OCI-LY1 (cell line): ENCODE data around the gene PRXL2A.

Source experiments
- H2AFZ ChIP-seq: fragments of 200-600 bp; sonication (generic), shearing (Covaris generic); 2 replicates; pipeline ENCODE4 v1.6.0; 2014; ENCODE audit warnings: antibody characterized with exemption, mild to moderate bottlenecking, low read length
- H3F3A ChIP-seq: fragments of 200-600 bp; sonication (generic), shearing (Covaris generic); 2 replicates; pipeline ENCODE4 v1.6.0; 2014; ENCODE audit warnings: mild to moderate bottlenecking, antibody characterized with exemption, low read length, moderate library complexity; ENCODE audit not compliant: insufficient read depth
- H3K27ac ChIP-seq: fragments of 200-600 bp; sonication (generic); 2 replicates; pipeline ENCODE4 v1.5.1; 2014; ENCODE audit warnings: low read length, mixed run types, mild to moderate bottlenecking, low read depth; ENCODE audit not compliant: poor library complexity, severe bottlenecking
- H3K27me3 ChIP-seq: fragments of 200-600 bp; sonication (generic); 2 replicates; pipeline ENCODE4 v1.6.0; 2014; ENCODE audit warnings: antibody characterized with exemption, mild to moderate bottlenecking, low read length, moderate library complexity; ENCODE audit not compliant: insufficient read depth
- H3K36me3 ChIP-seq: fragments of 200-600 bp; sonication (generic); 2 replicates; pipeline ENCODE4 v1.6.1; 2014; ENCODE audit warnings: mild to moderate bottlenecking, antibody characterized with exemption, low read length, moderate library complexity, mixed read lengths; ENCODE audit not compliant: insufficient read depth
- H3K4me1 ChIP-seq: fragments of 200-600 bp; sonication (generic); 2 replicates; pipeline ENCODE4 v1.5.1; 2014; ENCODE audit warnings: mild to moderate bottlenecking, low read length, moderate library complexity; ENCODE audit not compliant: insufficient read depth, severe bottlenecking
- H3K4me2 ChIP-seq: fragments of 200-600 bp; sonication (generic), shearing (Covaris generic); 2 replicates; pipeline ENCODE4 v1.6.1; 2014; ENCODE audit warnings: low read length
- H3K4me3 ChIP-seq: fragments of 200-600 bp; sonication (generic); 2 replicates; pipeline ENCODE4 v1.5.1; 2014; ENCODE audit warnings: low read length, low read depth, mild to moderate bottlenecking, mixed read lengths; ENCODE audit not compliant: poor library complexity, severe bottlenecking
- H3K79me2 ChIP-seq: fragments of 200-600 bp; shearing (Covaris generic); 2 replicates; pipeline ENCODE4 v1.6.1; 2016; ENCODE audit warnings: mixed run types, low read length, mixed read lengths; ENCODE audit not compliant: insufficient read depth
- H3K9ac ChIP-seq: fragments of 200-600 bp; sonication (generic), shearing (Covaris generic); 2 replicates; pipeline ENCODE4 v1.6.1; 2014; ENCODE audit warnings: mild to moderate bottlenecking, low read length, mixed read lengths
- H3K9me2 ChIP-seq: fragments of 200-600 bp; sonication (generic), shearing (Covaris generic); 2 replicates; pipeline ENCODE4 v1.6.1; 2014; ENCODE audit warnings: low read depth, mild to moderate bottlenecking, low read length, mixed read lengths
- H3K9me3 ChIP-seq: fragments of 200-600 bp; shearing (Covaris generic); 2 replicates; pipeline ENCODE4 v1.6.1; 2014; ENCODE audit warnings: low read length, mixed read lengths
- H4K20me1 ChIP-seq: fragments of 200-600 bp; sonication (generic), shearing (Covaris generic); 2 replicates; pipeline ENCODE4 v1.6.0; 2016; ENCODE audit warnings: mild to moderate bottlenecking, low read length; ENCODE audit not compliant: insufficient read depth
- CTCF ChIP-seq: fragments of 200-600 bp; sonication (generic), shearing (Covaris generic); IDR thresholded peaks from 2 replicates; pipeline ENCODE4 v1.5.1; 2017; ENCODE audit warnings: mild to moderate bottlenecking, antibody characterized with exemption, low read length, moderate library complexity, mixed read lengths
- EZH2 ChIP-seq: fragments of 200-600 bp; sonication (generic), shearing (Covaris generic); IDR thresholded peaks from 2 replicates; pipeline ENCODE4 v1.8.0; 2017; ENCODE audit warnings: borderline replicate concordance, mixed run types, mild to moderate bottlenecking, antibody characterized with exemption, low read length, moderate library complexity, mixed read lengths

PRXL2A gene

DNA sequence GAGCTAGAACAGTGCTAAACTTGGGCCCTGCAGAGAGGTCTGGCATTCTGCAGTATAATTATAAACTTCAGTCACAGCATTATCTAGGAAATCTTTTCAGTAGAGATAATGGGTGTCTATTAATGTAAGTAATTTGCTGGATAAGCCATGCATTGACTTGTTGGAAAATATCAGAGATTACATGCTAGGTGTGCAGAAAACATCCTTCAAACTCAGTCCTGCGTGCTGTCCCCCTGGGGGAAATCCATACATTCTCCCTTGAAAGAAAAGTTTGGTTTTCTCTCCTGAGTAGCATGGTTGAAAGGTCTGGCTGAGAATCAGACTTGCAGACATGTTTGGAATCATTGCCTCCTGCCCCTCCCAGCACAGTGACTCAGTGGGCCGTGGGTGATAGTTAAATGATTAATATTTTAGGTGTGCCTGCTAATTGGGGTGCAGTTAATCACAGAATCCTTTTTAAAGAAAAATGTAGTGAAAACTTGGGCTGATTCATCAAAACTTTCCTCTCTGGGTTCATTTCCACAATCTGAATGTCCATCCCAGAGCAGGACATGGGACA, 13.9 kb upstream of the PRXL2A start:
- no peak overlapping the region for H3K4me3 ChIP-seq
- H4K20me1 ChIP-seq = no peaks in the 10 kb centered on the region
- H3K4me1 ChIP-seq = no peaks in the 10 kb centered on the region
- no peak overlapping the region for H2AFZ ChIP-seq
- H3F3A ChIP-seq = no peaks in the 10 kb centered on the region
- H3K9me3 ChIP-seq = no peaks in the 10 kb centered on the region
- no peak overlapping the region for H3K27ac ChIP-seq
- TF ChIP-seq CTCF (no peak), EZH2 (no peak)
- H3K9me2 ChIP-seq = no peaks in the 10 kb centered on the region
- no peak overlapping the region for H3K4me2 ChIP-seq
- no peaks in the 10 kb centered on the region for H3K27me3 ChIP-seq
- no peak overlapping the region for H3K9ac ChIP-seq
- H3K79me2 ChIP-seq = no peaks in the 10 kb centered on the region
- H3K36me3 ChIP-seq = no peaks in the 10 kb centered on the region

GRCh38 chr10:80397014-80397413, 11.3 kb upstream of the PRXL2A start:
- TF ChIP-seq CTCF = no peak
- TF ChIP-seq EZH2 = no peak

GRCh38 chr10:80400136-80400804, 8.1 kb upstream of the PRXL2A start:
- H3K9me3 ChIP-seq = no peaks in the 10 kb centered on the region
- no peak for TF ChIP-seq CTCF
- no peak for TF ChIP-seq EZH2
- H3K27ac ChIP-seq = no peak overlapping the region
- no peak overlapping the region for H3K4me3 ChIP-seq
- H3K9me2 ChIP-seq = no peaks in the 10 kb centered on the region
- no peaks in the 10 kb centered on the region for H3F3A ChIP-seq
- H4K20me1 ChIP-seq = no peaks in the 10 kb centered on the region
- no peaks in the 10 kb centered on the region; the same call in 1 of the 2 replicates for H3K27me3 ChIP-seq
- H3K9ac ChIP-seq = no peak overlapping the region
- H3K36me3 ChIP-seq = no peaks in the 10 kb centered on the region
- H3K79me2 ChIP-seq = no peaks in the 10 kb centered on the region
- no peak overlapping the region for H3K4me2 ChIP-seq
- H2AFZ ChIP-seq = no peak overlapping the region
- H3K4me1 ChIP-seq = no peaks in the 10 kb centered on the region

More at GRCh38 chr10:80397014-80397413, 11.3 kb upstream of the PRXL2A start:
- Histone ChIP-seq H3K79me2 (no peaks in the 10 kb centered on the region), H3K4me1 (no peaks in the 10 kb centered on the region), H3K4me2 (no peak overlapping the region), H3K9me3 (no peaks in the 10 kb centered on the region), H3F3A (no peaks in the 10 kb centered on the region), H2AFZ (no peak overlapping the region), H3K36me3 (no peaks in the 10 kb centered on the region), H4K20me1 (no peaks in the 10 kb centered on the region), H3K27me3 (no peaks in the 10 kb centered on the region; the same call in 1 of the 2 replicates), H3K4me3 (no peak overlapping the region), H3K9ac (no peak overlapping the region), H3K27ac (no peak overlapping the region), H3K9me2 (no peaks in the 10 kb centered on the region)
